Left lung (tissue), 10 donors: Measurements from ENCODE around the gene IGF2BP1. TPM values are rescaled to one million over a fixed set of nuclear protein-coding genes. Genes with fewer than 3 reads are reported as not detected.
A peak's percentile ranks its signal among the peaks of the same experiment; 100 is the strongest.

ENCODE experiments used
- ATAC-seq: fragments of 200-7000 bp; cut with Tn5 transposase; one replicate; pipeline ENCODE4 v1.9.1; 2020; ENCODE audit warnings: moderate library complexity
- DNase-seq, 4 donors: peaks; one replicate each; pipeline ENCODE4 v3.0.0-alpha.2; 2013 to 2020
- H3K27ac ChIP-seq, 2 donors: fragments of 200-600 bp; sonication (generic) in 1 of 2; one replicate each; pipeline versions ENCODE4 v1.5.0 to v1.8.0; 2020 to 2021
- H3K27me3 ChIP-seq, 2 donors: fragments of 200-600 bp; sonication (generic) in 1 of 2; one replicate each; pipeline versions ENCODE4 v1.5.0 to v1.8.0; 2020 to 2021
- H3K36me3 ChIP-seq, 2 donors: fragments of 200-600 bp; sonication (generic) in 1 of 2; one replicate each; pipeline versions ENCODE4 v1.5.0 to v1.8.0; 2020 to 2021
- H3K4me1 ChIP-seq, 2 donors: fragments of 200-600 bp; one replicate each; pipeline ENCODE4 v1.8.0; 2021
- H3K4me3 ChIP-seq, 2 donors: fragments of 200-600 bp; sonication (generic) in 1 of 2; one replicate each; pipeline versions ENCODE4 v1.5.0 to v1.8.0; 2020 to 2021; ENCODE audit warnings: mild to moderate bottlenecking in 1 of 2
- H3K9me3 ChIP-seq, 2 donors: fragments of 200-600 bp; sonication (generic) in 1 of 2; one replicate each; pipeline versions ENCODE4 v1.5.0 to v1.8.0; 2020 to 2021
- CTCF ChIP-seq, 2 donors: fragments of 200-600 bp; sonication (generic) in 1 of 2; IDR thresholded peaks; one replicate each; pipeline versions ENCODE4 v1.5.0 to v1.8.0; 2021; ENCODE audit warnings: antibody characterized with exemption in 2 of 2
- intact Hi-C, 2 donors: fragments of 100-400 bp; cut with DNase I; formaldehyde crosslinking; loops; one replicate each; pipeline versions ENCODE4 v1.11.2 to v1.14.2; 2022
- polyA plus RNA-seq, 6 donors: library from polyadenylated mRNA; unstranded; fragments of 120-200 nt; gene quantifications; one replicate each; pipeline ENCODE4 v1.2.1, GENCODE V29; 2013; ENCODE audit not compliant: insufficient read length in 6 of 6
- total RNA-seq, 2 donors: library from RNA; stranded (reverse); fragmentation: NEBNext Ultra II Directional; extraction: Animal tissue kit (Norgen Biotek cat#: 25700); gene quantifications; one replicate each; pipeline ENCODE4 v1.2.1, GENCODE V29; 2021
- donor health status: DM: no; HTN: yes; CAD: no.
- donor health status: DM: no; HTN: no; CAD: no.

The IGF2BP1 gene
- total and polyA plus RNA-seq, 8 donors: 0.23 to 32.1 (median 28.3) TPM

DNA sequence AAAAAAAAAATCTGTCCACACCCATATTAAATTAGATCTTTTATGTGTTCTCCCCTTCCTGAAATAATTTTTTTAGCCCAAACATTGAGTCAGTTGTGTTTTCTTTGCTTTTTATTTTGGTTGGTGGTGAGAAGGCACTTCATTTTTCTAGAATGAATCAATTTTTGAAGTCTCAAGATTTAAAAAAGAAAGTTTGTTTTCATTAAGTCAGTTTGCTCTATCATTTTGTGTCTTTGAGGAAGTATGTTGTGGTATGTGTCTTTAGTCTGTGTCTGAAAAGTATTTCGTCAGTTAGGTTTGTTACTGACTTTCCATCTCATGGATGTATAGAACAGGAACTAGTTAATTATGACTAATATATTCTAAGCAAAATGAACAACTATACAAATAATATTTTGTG lies 3.8 kb downstream of the IGF2BP1 start:
- intact Hi-C loops: no loop called here
- Histone ChIP-seq H3K4me3 (no peak overlapping the region), H3K9me3 (no peaks in the 10 kb centered on the region), H3K27me3 (peaks cover 98% of the 10 kb centered on the region in 2 donors), H3K4me1 (peaks cover 0 to 26% of the 10 kb centered on the region in 2 donors), H3K36me3 (no peaks in the 10 kb centered on the region), H3K27ac (no peak overlapping the region)
- DNase-seq (no peak), ATAC-seq (no peak)
- TF ChIP-seq CTCF (IDR thresholded peaks at IDR 0.05): no peak

- TF ChIP-seq CTCF (IDR thresholded peaks at IDR 0.05): no peak
- intact Hi-C loops: no loop called here
- ATAC-seq (no peak), DNase-seq (no peak)
- peaks cover 0 to 18% of the 10 kb centered on the region in 2 donors for H3K4me1 ChIP-seq
- H3K27me3 ChIP-seq: peaks cover 98% of the 10 kb centered on the region in 2 donors
- H3K36me3 ChIP-seq: no peaks in the 10 kb centered on the region
- no peaks in the 10 kb centered on the region for H3K9me3 ChIP-seq
- no peak overlapping the region for H3K27ac ChIP-seq
- no peak overlapping the region for H3K4me3 ChIP-seq
These were observed 4.5 kb downstream of the IGF2BP1 start for GRCh38 chr17:49001671-49002070.

DNA sequence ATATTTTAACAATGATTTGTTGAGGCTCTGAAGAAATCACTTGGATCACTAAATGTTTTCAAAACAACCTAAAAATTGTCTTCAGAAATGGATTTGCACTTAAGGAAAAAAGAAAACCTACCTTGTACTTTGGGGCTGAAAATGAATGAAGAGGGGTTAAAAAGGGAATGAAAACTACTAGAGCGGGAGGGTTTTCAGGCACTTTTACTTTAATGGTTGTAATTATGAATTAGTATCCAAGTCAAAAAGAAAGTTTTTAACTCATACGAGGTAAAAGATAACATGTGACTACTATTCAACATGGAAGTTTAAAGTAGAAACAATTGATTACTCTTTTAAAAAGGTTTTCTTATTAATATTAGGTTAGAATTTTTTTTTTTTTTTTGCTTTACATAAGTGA lies 5.1 kb downstream of the IGF2BP1 start:
- H3K4me3 ChIP-seq: no peak overlapping the region
- no peaks in the 10 kb centered on the region for H3K9me3 ChIP-seq
- H3K4me1 ChIP-seq: peaks cover 0 to 12% of the 10 kb centered on the region in 2 donors
- H3K27me3 ChIP-seq: peaks cover 98% of the 10 kb centered on the region in 2 donors
- no peak for TF ChIP-seq CTCF (IDR thresholded peaks at IDR 0.05)
- intact Hi-C loops: no loop called here
- DNase-seq (no peak), ATAC-seq (no peak)
- no peaks in the 10 kb centered on the region for H3K36me3 ChIP-seq
- no peak overlapping the region for H3K27ac ChIP-seq

GRCh38 chr17:49002766-49003165 lies 5.6 kb downstream of the IGF2BP1 start:
- ATAC-seq (no peak), DNase-seq (no peak)
- no peak overlapping the region for H3K4me3 ChIP-seq
- peaks cover 0 to 8% of the 10 kb centered on the region in 2 donors for H3K4me1 ChIP-seq
- TF ChIP-seq CTCF (IDR thresholded peaks at IDR 0.05): no peak
- H3K36me3 ChIP-seq: no peaks in the 10 kb centered on the region
- no peak overlapping the region for H3K27ac ChIP-seq
- intact Hi-C loops: no loop called here
- H3K27me3 ChIP-seq: peaks cover 94 to 98% of the 10 kb centered on the region in 2 donors
- H3K9me3 ChIP-seq: no peaks in the 10 kb centered on the region

DNA sequence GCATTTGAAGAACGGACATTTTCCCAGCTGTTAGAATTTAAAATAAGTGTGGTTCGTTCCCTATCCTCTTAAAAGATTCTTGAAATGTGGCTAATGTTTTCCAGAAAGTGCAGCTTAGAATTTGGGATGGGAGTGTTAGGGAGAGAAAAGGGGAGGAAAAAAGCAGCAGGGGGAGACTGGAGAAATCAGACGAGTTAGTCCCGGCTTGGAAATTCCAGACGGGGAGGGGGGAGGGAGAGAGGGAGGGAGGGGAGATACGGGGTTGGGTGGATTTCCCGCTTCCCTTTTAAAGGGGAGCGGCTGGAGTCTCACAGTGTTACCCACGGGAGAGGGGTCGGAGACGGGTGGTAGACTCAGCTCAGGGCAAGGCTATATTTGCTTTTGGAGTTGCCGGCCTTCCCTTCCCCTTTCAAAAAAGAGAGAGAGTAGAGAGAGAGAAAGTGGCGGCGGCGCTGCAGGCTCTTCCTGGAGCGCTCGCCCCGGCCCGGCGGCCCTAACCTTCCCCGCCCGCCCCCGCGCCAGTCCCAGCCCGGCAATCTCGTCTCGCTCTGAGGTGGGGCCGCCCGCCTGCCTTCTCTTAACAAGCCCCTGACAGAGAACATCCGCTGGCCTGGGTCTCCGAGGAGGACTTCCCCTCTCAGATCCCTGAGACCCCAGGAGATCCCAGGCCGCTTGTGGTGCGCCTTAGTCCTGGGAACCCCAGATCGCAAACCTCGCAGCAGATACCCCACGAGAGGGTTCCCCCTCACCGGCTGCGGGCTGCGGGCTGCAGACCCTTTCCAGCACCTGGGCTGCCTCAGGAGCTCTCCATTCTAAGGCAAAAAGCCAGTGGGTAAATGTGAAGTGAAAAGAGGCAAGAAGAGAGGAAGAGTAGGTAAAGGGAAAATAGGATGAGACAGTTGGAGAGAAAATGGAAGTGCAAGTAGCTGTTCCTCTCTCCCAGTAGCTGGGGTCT lies 6.6 kb downstream of the IGF2BP1 start:
- Histone ChIP-seq H3K36me3 (no peaks in the 10 kb centered on the region), H3K9me3 (no peaks in the 10 kb centered on the region), H3K4me1 (no peaks in the 10 kb centered on the region), H3K27ac (no peak overlapping the region), H3K4me3 (no peak overlapping the region), H3K27me3 (peaks cover 93 to 98% of the 10 kb centered on the region in 2 donors)
- no peak for TF ChIP-seq CTCF (IDR thresholded peaks at IDR 0.05)
- DNase-seq: peak in 1 of 4 donors; percentile 70
- intact Hi-C loops: no loop called here
- ATAC-seq: no peak
